Sigmoid colon (tissue), 7 donors: Measurements from ENCODE around the gene ELMO2. TPM values are rescaled to one million over a fixed set of nuclear protein-coding genes. Genes with fewer than 3 reads are reported as not detected.

Experiments used
- DNase-seq: peaks from one replicate; pipeline ENCODE4 v3.0.0-alpha.2; 2019
- H3K27ac ChIP-seq, 4 donors: fragments of 200-600 bp; sonication (generic); one replicate each; pipeline ENCODE4 v1.5.1; 2016 to 2019; ENCODE audit warnings: mild to moderate bottlenecking in 1 of 4
- H3K27me3 ChIP-seq, 3 donors: fragments of 200-600 bp; sonication (generic); one replicate each; pipeline ENCODE4 v1.5.1; 2019; ENCODE audit warnings: mild to moderate bottlenecking in 1 of 3
- H3K36me3 ChIP-seq, 4 donors: fragments of 200-600 bp; sonication (generic); one replicate each; pipeline ENCODE4 v1.5.1; 2016 to 2019
- H3K4me1 ChIP-seq, 4 donors: fragments of 200-600 bp; sonication (generic); one replicate each; pipeline ENCODE4 v1.5.1; 2017 to 2019
- H3K4me3 ChIP-seq, 4 donors: fragments of 200-600 bp; sonication (generic); one replicate each; pipeline ENCODE4 v1.5.1; 2017 to 2019; ENCODE audit warnings: mild to moderate bottlenecking in 2 of 4, moderate library complexity in 1 of 4
- H3K9me3 ChIP-seq, 4 donors: fragments of 200-600 bp in 3 of 4; sonication (generic) in 3 of 4; one replicate each; pipeline versions ENCODE4 v1.5.1 to v1.6.1; 2013 to 2019
- CTCF ChIP-seq, 4 experiments: fragments of 450-650 bp in 3 of 4; fragments of 200-600 bp in 1 of 4; IDR thresholded peaks; one replicate each; pipeline ENCODE4 v1.5.1; 2016 to 2019; ENCODE audit warnings: antibody characterized with exemption in 4 of 4, mild to moderate bottlenecking in 3 of 4, moderate library complexity in 2 of 4
- EP300 ChIP-seq, 4 donors: sonication (generic); formaldehyde crosslinking; IDR thresholded peaks; one replicate each; pipeline ENCODE4 v1.6.1; 2017; ENCODE audit warnings: antibody characterized with exemption in 4 of 4
- POLR2A ChIP-seq, 2 donors: fragments of 450-650 bp; IDR thresholded peaks; one replicate each; pipeline ENCODE4 v1.6.1; 2016; ENCODE audit warnings: antibody characterized with exemption in 2 of 2, mild to moderate bottlenecking in 2 of 2, moderate library complexity in 2 of 2
- POLR2AphosphoS5 ChIP-seq, 4 donors: sonication (generic); formaldehyde crosslinking; IDR thresholded peaks; one replicate each; pipeline ENCODE4 v1.6.1; 2017; ENCODE audit warnings: antibody characterized with exemption in 4 of 4
- WGBS, 2 donors: extraction: QIAGEN DNeasy Blood & Tissue Kit; methylation state at CpG; one replicate each; pipeline ENCODE4 v1.1.7; 2013; 5-methylcytosine and 5-hydroxymethylcytosine counted together
- intact Hi-C: fragments of 100-400 bp; cut with DNase I; formaldehyde crosslinking; loops from one replicate; pipeline ENCODE4 v1.15.1; 2023
- polyA plus RNA-seq, 3 donors: library from polyadenylated mRNA; stranded (reverse); fragments of 200-250 nt; gene quantifications; one replicate each; pipeline ENCODE4 v1.2.3, GENCODE V29; 2013
- total RNA-seq, 4 donors: library from RNA; depleted of rRNA; stranded (reverse); fragments of >200 nt; gene quantifications; one replicate each; pipeline ENCODE4 v1.1.0, GENCODE V29; 2016
- donor health status: healthy with polysubstance abuse.
- donor health status: Bipolar disorder and iron deficiency.
- donor health status: healthy.

Gene ELMO2
- total and polyA plus RNA-seq, 7 donors: 13.2 to 52.1 (median 40.3) TPM

GRCh38 chr20:46330072-46330763 lies 76.2 kb downstream of the ELMO2 start:
- H3K27me3 ChIP-seq: peaks cover 22 to 97% (median 57%) of the 10 kb centered on the region in 3 donors
- intact Hi-C loops: no loop called here
- H3K27ac ChIP-seq: no peak overlapping the region
- H3K36me3 ChIP-seq: no peaks in the 10 kb centered on the region
- no peak for TF ChIP-seq EP300 (IDR thresholded peaks at IDR 0.05)
- TF ChIP-seq CTCF (IDR thresholded peaks at IDR 0.05): no peak
- TF ChIP-seq POLR2A (IDR thresholded peaks at IDR 0.05): no peak
- TF ChIP-seq POLR2AphosphoS5 (IDR thresholded peaks at IDR 0.05): no peak
- no peak overlapping the region for H3K4me3 ChIP-seq
- no peaks in the 10 kb centered on the region for H3K4me1 ChIP-seq
- WGBS, 2 donors: 33 to 57% methylated on average over 13 of the region's 13 CpGs
- no peak for DNase-seq
- no peaks in the 10 kb centered on the region for H3K9me3 ChIP-seq

DNA sequence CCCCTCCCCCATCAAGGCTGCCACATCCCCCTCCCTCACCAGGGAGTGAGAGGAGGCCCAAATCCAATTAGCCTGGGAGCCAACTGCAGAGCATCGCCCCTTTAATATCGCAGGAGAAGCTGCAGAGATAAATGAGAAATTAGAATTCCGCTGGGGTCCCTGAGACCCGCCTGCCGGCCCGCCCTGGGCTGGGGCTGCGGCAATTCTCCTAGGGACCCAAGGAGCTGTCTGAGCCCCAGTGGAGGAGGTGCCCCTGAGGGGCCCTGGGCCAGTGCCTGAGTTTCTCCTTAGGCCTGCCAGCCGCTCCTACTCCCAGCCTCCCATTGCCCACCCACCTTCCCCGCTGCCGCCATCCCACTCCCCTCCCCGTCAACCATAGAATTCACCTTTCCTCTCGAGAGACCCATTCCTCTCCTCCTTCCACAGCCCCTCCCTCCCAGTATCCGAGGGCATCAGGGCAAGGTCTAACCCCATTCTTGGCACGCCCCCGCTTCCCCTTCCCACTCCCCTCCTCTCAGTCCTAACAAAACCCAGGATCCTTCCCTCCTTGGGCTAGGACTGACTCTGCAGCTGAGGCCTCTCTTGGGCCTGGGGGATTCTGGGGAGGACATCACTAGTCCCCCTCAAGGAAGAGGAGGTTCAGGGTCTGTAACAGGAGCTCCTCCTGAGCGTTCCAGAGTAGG lies 78.1 kb downstream of the ELMO2 start:
- DNase-seq: no peak
- Histone ChIP-seq H3K27ac (no peak overlapping the region), H3K4me3 (no peak overlapping the region), H3K36me3 (no peaks in the 10 kb centered on the region), H3K4me1 (no peaks in the 10 kb centered on the region), H3K27me3 (peaks cover 15 to 97% (median 43%) of the 10 kb centered on the region in 3 donors), H3K9me3 (no peaks in the 10 kb centered on the region)
- TF ChIP-seq CTCF (IDR thresholded peaks at IDR 0.05) (no peak), POLR2A (IDR thresholded peaks at IDR 0.05) (no peak), POLR2AphosphoS5 (IDR thresholded peaks at IDR 0.05) (no peak), EP300 (IDR thresholded peaks at IDR 0.05) (no peak)
- intact Hi-C loops: no loop called here
- WGBS, 2 donors: 70 to 74% methylated on average over 16 of the region's 16 CpGs

- TF ChIP-seq POLR2A (IDR thresholded peaks at IDR 0.05): no peak
- no peak for TF ChIP-seq CTCF (IDR thresholded peaks at IDR 0.05)
- TF ChIP-seq POLR2AphosphoS5 (IDR thresholded peaks at IDR 0.05): no peak
- TF ChIP-seq EP300 (IDR thresholded peaks at IDR 0.05): no peak
- Histone ChIP-seq H3K36me3 (no peaks in the 10 kb centered on the region), H3K27ac (no peak overlapping the region), H3K4me3 (no peak overlapping the region), H3K27me3 (peaks cover 15 to 97% (median 43%) of the 10 kb centered on the region in 3 donors), H3K4me1 (no peaks in the 10 kb centered on the region), H3K9me3 (no peaks in the 10 kb centered on the region)
- no peak for DNase-seq
- intact Hi-C loops: no loop called here
- WGBS, 2 donors: 91 to 93% methylated on average over 6 of the region's 6 CpGs
These were observed 78.9 kb downstream of the ELMO2 start for GRCh38 chr20:46327557-46327956.

DNA sequence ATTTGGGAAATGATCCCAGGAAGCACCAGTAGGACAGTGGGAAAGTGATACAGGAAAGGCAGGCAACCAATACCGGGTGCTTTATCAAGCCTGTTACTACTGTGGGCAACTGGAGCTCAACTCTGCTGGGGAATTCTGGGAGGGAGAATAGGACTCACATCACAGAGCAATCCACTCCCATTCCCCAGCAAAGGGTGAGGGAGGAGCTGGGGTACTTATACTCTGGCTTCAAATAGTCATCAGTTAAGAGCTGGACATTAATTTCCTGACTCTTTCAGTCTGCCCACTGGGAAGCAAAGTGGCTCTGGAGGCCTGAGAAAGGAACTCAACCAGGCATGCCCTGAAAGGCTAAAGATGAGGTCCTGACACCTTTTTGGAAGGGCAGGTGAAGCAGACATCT lies 80.6 kb downstream of the ELMO2 start:
- no peaks in the 10 kb centered on the region for H3K9me3 ChIP-seq
- H3K4me3 ChIP-seq: no peak overlapping the region
- H3K27ac ChIP-seq: no peak overlapping the region
- no peak for DNase-seq
- peaks cover 12 to 83% (median 34%) of the 10 kb centered on the region in 3 donors for H3K27me3 ChIP-seq
- no peaks in the 10 kb centered on the region for H3K4me1 ChIP-seq
- WGBS, 2 donors: 53 to 77% methylated on average over 1 of the region's 1 CpG
- intact Hi-C loops: no loop called here
- H3K36me3 ChIP-seq: no peaks in the 10 kb centered on the region
- TF ChIP-seq CTCF (IDR thresholded peaks at IDR 0.05): no peak
- no peak for TF ChIP-seq POLR2A (IDR thresholded peaks at IDR 0.05)
- TF ChIP-seq EP300 (IDR thresholded peaks at IDR 0.05): no peak
- TF ChIP-seq POLR2AphosphoS5 (IDR thresholded peaks at IDR 0.05): no peak
